Bronchial epithelial cell (primary cell): ENCODE results near the gene GID4. TPM values are rescaled to one million over a fixed set of nuclear protein-coding genes. Genes with fewer than 3 reads are reported as not detected.
A peak's percentile ranks its signal among the peaks of the same experiment; 100 is the strongest.

Experiments used
- DNase-seq: peaks from one replicate; pipeline ENCODE4 v3.0.0-alpha.2; 2010; ENCODE audit warnings: low read depth
- FAIRE-seq: peaks from 2 replicates; lab custom pipeline; 2011; peaks lifted over from hg19 to GRCh38; lab: Jason Lieb, UNC
- H3K27me3 ChIP-seq: 2 replicates; pipeline ENCODE4 v1.5.1; 2011; ENCODE audit warnings: low read length; ENCODE audit not compliant: control insufficient read depth, insufficient read depth
- H3K36me3 ChIP-seq: 2 replicates; pipeline ENCODE4 v1.5.1; 2011; ENCODE audit warnings: low read length; ENCODE audit not compliant: control insufficient read depth, insufficient read depth
- H3K4me3 ChIP-seq: 2 replicates; pipeline ENCODE4 v1.5.1; 2011; ENCODE audit warnings: mild to moderate bottlenecking, low read depth, low read length, control low read depth
- CTCF ChIP-seq: IDR thresholded peaks from 2 replicates; pipeline ENCODE4 v1.5.1; 2011; ENCODE audit warnings: mild to moderate bottlenecking, moderate library complexity, low read length, control low read depth, inconsistent platforms; ENCODE audit not compliant: insufficient read depth, severe bottlenecking
- total RNA-seq: library from RNA; depleted of rRNA; stranded (reverse); fragments of >200 nt; gene quantifications from 2 replicates; pipeline ENCODE4 v1.2.1, GENCODE V29; 2014

Gene GID4
- total RNA-seq, 1 donor from 2014 or later = 5.3 TPM

GRCh38 chr17:18025945-18026776 is 13.0 kb upstream of the GID4 start:
- H3K4me3 ChIP-seq = no peak overlapping the region
- FAIRE-seq (no peak), DNase-seq (peak; percentile 30)
- no peaks in the 10 kb centered on the region for H3K27me3 ChIP-seq
- no peak for TF ChIP-seq CTCF
- peaks cover 4% of the 10 kb centered on the region for H3K36me3 ChIP-seq

GRCh38 chr17:18027280-18027679 is 11.9 kb upstream of the GID4 start:
- FAIRE-seq = no peak
- TF ChIP-seq CTCF = no peak
- Histone ChIP-seq H3K4me3 (no peak overlapping the region), H3K27me3 (no peaks in the 10 kb centered on the region), H3K36me3 (no peaks in the 10 kb centered on the region)
- no peak for DNase-seq

- FAIRE-seq = peak; percentile 7
- no peak overlapping the region for H3K4me3 ChIP-seq
- no peaks in the 10 kb centered on the region for H3K36me3 ChIP-seq
- DNase-seq = no peak
- no peaks in the 10 kb centered on the region for H3K27me3 ChIP-seq
- TF ChIP-seq CTCF = no peak
Measured at GRCh38 chr17:18028114-18028951, 10.9 kb upstream of the GID4 start.

- H3K4me3 ChIP-seq = no peak overlapping the region
- no peaks in the 10 kb centered on the region for H3K36me3 ChIP-seq
- TF ChIP-seq CTCF = no peak
- no peaks in the 10 kb centered on the region for H3K27me3 ChIP-seq
- DNase-seq (no peak), FAIRE-seq (no peak)
Measured at GRCh38 chr17:18028952-18029540, 10.2 kb upstream of the GID4 start.

GRCh38 chr17:18031955-18032354 is 7.3 kb upstream of the GID4 start:
- DNase-seq = peak; percentile 42
- no peaks in the 10 kb centered on the region for H3K36me3 ChIP-seq
- FAIRE-seq = no peak
- no peak overlapping the region for H3K4me3 ChIP-seq
- H3K27me3 ChIP-seq = no peaks in the 10 kb centered on the region
- TF ChIP-seq CTCF = no peak
